Measurements from ENCODE around the gene CDH19. TPM values are rescaled to one million over a fixed set of nuclear protein-coding genes. Genes with fewer than 3 reads are reported as not detected.

Gene CDH19
- total and polyA plus RNA-seq, 10 of the 15 experiments (the other 5 are each of a cell fraction or from before 2014, with no cell fraction given): 0.01 TPM; not detected in 9

DNA sequence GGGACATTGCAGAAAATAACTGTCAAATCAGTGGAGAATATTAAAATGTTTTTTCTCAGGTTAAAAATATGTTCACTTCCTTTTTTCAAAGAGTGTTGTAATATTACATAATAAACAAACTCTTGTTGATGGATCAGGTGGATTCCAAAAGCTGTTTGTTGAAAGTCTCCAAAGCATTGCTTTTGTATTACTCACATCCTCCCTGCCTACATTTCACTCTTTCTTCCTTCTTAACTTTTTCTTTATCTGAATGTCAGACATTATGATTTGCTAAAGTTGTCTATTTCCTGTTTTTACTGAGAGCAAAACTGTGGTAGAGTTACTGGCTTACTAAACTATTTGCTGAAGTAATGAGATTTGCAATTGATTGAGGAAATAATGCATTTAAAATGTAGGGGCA lies 92.1 kb downstream of the CDH19 start:
- FAIRE-seq: no peak
- ChIA-PET SMC1A (ENCODE audit: uncharacterized antibody, unreplicated experiment) (no interaction called here), POLR2A (no interaction called here), RAD21 (ENCODE audit: unreplicated experiment) (no interaction called here), CTCF (interaction anchor here (2.0 kb wide), 1 partner anchor 16 kb away, joined by 5 read pairs; no protein-coding TSS in a partner anchor)
- Histone ChIP-seq H3K79me2 (ENCODE audit: control insufficient read depth, insufficient read depth, low read length) (no peaks in the 10 kb centered on the region), H3K4me2 (ENCODE audit: control insufficient read depth, insufficient read depth) (no peak overlapping the region), H2AFZ (ENCODE audit: control insufficient read depth, low read depth, low read length) (no peak overlapping the region), H3K27me3 (replicated peaks in 1 of 2; ENCODE audit: control insufficient read depth in 2 of 2, insufficient read depth in 2 of 2, low read length in 1 of 2) (no peaks in the 10 kb centered on the region), H3K9me3 (replicated peaks; ENCODE audit: control insufficient read depth, insufficient read depth, low read length) (no peaks in the 10 kb centered on the region), H3K4me3 (no peak overlapping the region), H3K27ac (ENCODE audit: control insufficient read depth, insufficient read depth) (no peak overlapping the region), H4K20me1 (ENCODE audit: control insufficient read depth, insufficient read depth) (no peaks in the 10 kb centered on the region), H3K4me1 (ENCODE audit: control insufficient read depth, insufficient read depth, low read length) (no peaks in the 10 kb centered on the region), H3K36me3 (ENCODE audit: control insufficient read depth in 2 of 2, insufficient read depth in 2 of 2, low read length in 1 of 2) (no peaks in the 10 kb centered on the region), H3K9ac (ENCODE audit: control insufficient read depth, insufficient read depth, low read length) (no peak overlapping the region)
- no peak for TF ChIP-seq NR2C2 (IDR thresholded peaks at IDR 0.05; ENCODE audit: borderline replicate concordance, control insufficient read depth, insufficient read length, low read depth)
- TF ChIP-seq SREBF1 (IDR thresholded peaks at IDR 0.05; ENCODE audit: low read length): no peak
- TF ChIP-seq ATF7 (IDR thresholded peaks at IDR 0.05; ENCODE audit: low read depth): no peak
- TF ChIP-seq, protein P1, sequence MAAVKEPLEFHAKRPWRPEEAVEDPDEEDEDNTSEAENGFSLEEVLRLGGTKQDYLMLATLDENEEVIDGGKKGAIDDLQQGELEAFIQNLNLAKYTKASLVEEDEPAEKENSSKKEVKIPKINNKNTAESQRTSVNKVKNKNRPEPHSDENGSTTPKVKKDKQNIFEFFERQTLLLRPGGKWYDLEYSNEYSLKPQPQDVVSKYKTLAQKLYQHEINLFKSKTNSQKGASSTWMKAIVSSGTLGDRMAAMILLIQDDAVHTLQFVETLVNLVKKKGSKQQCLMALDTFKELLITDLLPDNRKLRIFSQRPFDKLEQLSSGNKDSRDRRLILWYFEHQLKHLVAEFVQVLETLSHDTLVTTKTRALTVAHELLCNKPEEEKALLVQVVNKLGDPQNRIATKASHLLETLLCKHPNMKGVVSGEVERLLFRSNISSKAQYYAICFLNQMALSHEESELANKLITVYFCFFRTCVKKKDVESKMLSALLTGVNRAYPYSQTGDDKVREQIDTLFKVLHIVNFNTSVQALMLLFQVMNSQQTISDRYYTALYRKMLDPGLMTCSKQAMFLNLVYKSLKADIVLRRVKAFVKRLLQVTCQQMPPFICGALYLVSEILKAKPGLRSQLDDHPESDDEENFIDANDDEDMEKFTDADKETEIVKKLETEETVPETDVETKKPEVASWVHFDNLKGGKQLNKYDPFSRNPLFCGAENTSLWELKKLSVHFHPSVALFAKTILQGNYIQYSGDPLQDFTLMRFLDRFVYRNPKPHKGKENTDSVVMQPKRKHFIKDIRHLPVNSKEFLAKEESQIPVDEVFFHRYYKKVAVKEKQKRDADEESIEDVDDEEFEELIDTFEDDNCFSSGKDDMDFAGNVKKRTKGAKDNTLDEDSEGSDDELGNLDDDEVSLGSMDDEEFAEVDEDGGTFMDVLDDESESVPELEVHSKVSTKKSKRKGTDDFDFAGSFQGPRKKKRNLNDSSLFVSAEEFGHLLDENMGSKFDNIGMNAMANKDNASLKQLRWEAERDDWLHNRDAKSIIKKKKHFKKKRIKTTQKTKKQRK (IDR thresholded peaks at IDR 0.05; ENCODE audit: low read depth, low read length): no peak
- TF ChIP-seq, protein P2, sequence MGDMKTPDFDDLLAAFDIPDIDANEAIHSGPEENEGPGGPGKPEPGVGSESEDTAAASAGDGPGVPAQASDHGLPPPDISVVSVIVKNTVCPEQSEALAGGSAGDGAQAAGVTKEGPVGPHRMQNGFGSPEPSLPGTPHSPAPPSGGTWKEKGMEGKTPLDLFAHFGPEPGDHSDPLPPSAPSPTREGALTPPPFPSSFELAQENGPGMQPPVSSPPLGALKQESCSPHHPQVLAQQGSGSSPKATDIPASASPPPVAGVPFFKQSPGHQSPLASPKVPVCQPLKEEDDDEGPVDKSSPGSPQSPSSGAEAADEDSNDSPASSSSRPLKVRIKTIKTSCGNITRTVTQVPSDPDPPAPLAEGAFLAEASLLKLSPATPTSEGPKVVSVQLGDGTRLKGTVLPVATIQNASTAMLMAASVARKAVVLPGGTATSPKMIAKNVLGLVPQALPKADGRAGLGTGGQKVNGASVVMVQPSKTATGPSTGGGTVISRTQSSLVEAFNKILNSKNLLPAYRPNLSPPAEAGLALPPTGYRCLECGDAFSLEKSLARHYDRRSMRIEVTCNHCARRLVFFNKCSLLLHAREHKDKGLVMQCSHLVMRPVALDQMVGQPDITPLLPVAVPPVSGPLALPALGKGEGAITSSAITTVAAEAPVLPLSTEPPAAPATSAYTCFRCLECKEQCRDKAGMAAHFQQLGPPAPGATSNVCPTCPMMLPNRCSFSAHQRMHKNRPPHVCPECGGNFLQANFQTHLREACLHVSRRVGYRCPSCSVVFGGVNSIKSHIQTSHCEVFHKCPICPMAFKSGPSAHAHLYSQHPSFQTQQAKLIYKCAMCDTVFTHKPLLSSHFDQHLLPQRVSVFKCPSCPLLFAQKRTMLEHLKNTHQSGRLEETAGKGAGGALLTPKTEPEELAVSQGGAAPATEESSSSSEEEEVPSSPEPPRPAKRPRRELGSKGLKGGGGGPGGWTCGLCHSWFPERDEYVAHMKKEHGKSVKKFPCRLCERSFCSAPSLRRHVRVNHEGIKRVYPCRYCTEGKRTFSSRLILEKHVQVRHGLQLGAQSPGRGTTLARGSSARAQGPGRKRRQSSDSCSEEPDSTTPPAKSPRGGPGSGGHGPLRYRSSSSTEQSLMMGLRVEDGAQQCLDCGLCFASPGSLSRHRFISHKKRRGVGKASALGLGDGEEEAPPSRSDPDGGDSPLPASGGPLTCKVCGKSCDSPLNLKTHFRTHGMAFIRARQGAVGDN (IDR thresholded peaks at IDR 0.05): no peak
- no peak for TF ChIP-seq STAT3 (IDR thresholded peaks at IDR 0.05; ENCODE audit: low read depth, low read length)
- in situ Hi-C loops (cut with MboI): no loop called here
- BruUV-seq (replicated peaks): no TSS peak
- ATAC-seq: no peak
- intact Hi-C loops (cut with micrococcal nuclease; ENCODE audit: unreplicated experiment): no loop called here
- DNase-seq (ENCODE audit: low read depth, low spot score): no peak

All from GM12878 (cell line).